ENCODE data around the gene WSCD1.

DNA sequence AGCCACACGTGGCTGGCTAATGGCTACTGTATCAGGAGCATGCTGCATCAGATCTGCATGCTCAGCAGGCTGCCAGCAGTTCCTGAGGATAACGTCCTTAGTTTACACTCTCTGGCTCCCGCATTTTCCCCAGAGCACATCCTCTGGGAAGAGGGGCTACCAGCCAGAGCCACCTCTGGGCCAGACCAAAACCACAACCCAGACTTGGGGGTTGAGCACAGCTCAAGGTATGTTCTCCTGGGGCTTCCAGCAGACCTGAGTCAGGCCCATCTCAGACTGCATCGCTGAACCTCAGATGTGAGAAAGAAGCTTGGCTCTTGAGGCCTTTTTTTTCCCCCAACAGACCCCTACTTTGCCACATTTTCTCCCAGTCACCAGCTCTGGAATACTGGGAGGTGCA lies 23.7 kb upstream of the WSCD1 start:
- TF ChIP-seq, protein P1, sequence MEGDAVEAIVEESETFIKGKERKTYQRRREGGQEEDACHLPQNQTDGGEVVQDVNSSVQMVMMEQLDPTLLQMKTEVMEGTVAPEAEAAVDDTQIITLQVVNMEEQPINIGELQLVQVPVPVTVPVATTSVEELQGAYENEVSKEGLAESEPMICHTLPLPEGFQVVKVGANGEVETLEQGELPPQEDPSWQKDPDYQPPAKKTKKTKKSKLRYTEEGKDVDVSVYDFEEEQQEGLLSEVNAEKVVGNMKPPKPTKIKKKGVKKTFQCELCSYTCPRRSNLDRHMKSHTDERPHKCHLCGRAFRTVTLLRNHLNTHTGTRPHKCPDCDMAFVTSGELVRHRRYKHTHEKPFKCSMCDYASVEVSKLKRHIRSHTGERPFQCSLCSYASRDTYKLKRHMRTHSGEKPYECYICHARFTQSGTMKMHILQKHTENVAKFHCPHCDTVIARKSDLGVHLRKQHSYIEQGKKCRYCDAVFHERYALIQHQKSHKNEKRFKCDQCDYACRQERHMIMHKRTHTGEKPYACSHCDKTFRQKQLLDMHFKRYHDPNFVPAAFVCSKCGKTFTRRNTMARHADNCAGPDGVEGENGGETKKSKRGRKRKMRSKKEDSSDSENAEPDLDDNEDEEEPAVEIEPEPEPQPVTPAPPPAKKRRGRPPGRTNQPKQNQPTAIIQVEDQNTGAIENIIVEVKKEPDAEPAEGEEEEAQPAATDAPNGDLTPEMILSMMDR (IDR thresholded peaks at IDR 0.05): no peak
- no peak for TF ChIP-seq EP300 (IDR thresholded peaks at IDR 0.05)
- TF ChIP-seq POLR2A (IDR thresholded peaks at IDR 0.05; ENCODE audit: low read depth): no peak
